Measurements from ENCODE around the gene ZNF311. TPM values are rescaled to one million over a fixed set of nuclear protein-coding genes. Genes with fewer than 3 reads are reported as not detected.
A peak's percentile ranks its signal among the peaks of the same experiment; 100 is the strongest.

ZNF311 gene
- total and polyA plus RNA-seq, 9 of the 15 experiments (the other 6 are each of a cell fraction or from before 2014, with no cell fraction given) = 5.1 to 10.0 (median 7.5) TPM

- TF ChIP-seq AFF1 (IDR thresholded peaks at IDR 0.05; ENCODE audit: low read depth in 1 of 2, partially characterized antibody in 2 of 2) (peak; percentile 26 to 51), HLTF (IDR thresholded peaks at IDR 0.05) (0 out of 2 replicates have a peak, but pooled peaks have one; percentile 12), TAF9B (IDR thresholded peaks at IDR 0.05; ENCODE audit: partially characterized antibody) (peak; percentile 53), ZNF41 (CRISPR knock-in tag; conservative IDR thresholded peaks at IDR 0.05) (no peak), AFF4 (CRISPR knock-in tag; IDR thresholded peaks at IDR 0.05) (0 out of 2 replicates have a peak, but pooled peaks have one; percentile 34), KAT7 (CRISPR knock-in tag; IDR thresholded peaks at IDR 0.05; ENCODE audit: borderline replicate concordance) (0 out of 2 replicates have a peak, but pooled peaks have one; percentile 46), BRD4 (IDR thresholded peaks at IDR 0.05) (peak; percentile 73), ZNF644 (tag; IDR thresholded peaks at IDR 0.05; ENCODE audit: low read depth) (peak; percentile 44; the same call in 1 of the 2 replicates), HNRNPL (IDR thresholded peaks at IDR 0.05; ENCODE audit: low read depth, low read length) (0 out of 2 replicates have a peak, but pooled peaks have one; percentile 61), CBX3 (IDR thresholded peaks at IDR 0.05; ENCODE audit: borderline replicate concordance in 1 of 2, low read length in 2 of 2) (no peak; a peak in 1 of 3 replicates), SP1 (CRISPR knock-in tag; IDR thresholded peaks at IDR 0.05) (peak; percentile 28; the same call in 1 of the 2 replicates), ETV6 (IDR thresholded peaks at IDR 0.05; ENCODE audit: borderline replicate concordance in 1 of 2, low read depth in 2 of 2, low read length in 1 of 2) (no peak), ETV6 (CRISPR knock-in tag; IDR thresholded peaks at IDR 0.05; ENCODE audit: borderline replicate concordance) (no peak), RNF2 (IDR thresholded peaks at IDR 0.05) (peak; percentile 89), SOX6 (IDR thresholded peaks at IDR 0.05) (peak; percentile 83), ERF (CRISPR knock-in tag; IDR thresholded peaks at IDR 0.05) (no peak), LCOR (CRISPR knock-in tag; IDR thresholded peaks at IDR 0.05) (0 out of 2 replicates have a peak, but pooled peaks have one; percentile 47), ZNF76 (CRISPR knock-in tag; IDR thresholded peaks at IDR 0.05; ENCODE audit: borderline replicate concordance) (no peak), EP400 (IDR thresholded peaks at IDR 0.05) (peak; percentile 69; the same call in 1 of the 2 replicates), RUNX1 (IDR thresholded peaks at IDR 0.05; ENCODE audit: low read depth) (0 out of 2 replicates have a peak, but pooled peaks have one; percentile 47), TCF7L2 (IDR thresholded peaks at IDR 0.05; ENCODE audit: low read depth, low read length) (no peak)
These were observed 44.1 kb downstream of the ZNF311 start (continued) for GRCh38 chr6:28960846-28961500.
